Myocyte (in vitro differentiated cells): ENCODE results near the gene ERICH6. TPM values are rescaled to one million over a fixed set of nuclear protein-coding genes. Genes with fewer than 3 reads are reported as not detected.

Experiments
- DNase-seq: peaks from one replicate; pipeline ENCODE4 v3.0.0-alpha.2; 2012; ENCODE audit warnings: low read depth
- total RNA-seq: library from RNA; depleted of rRNA; stranded (reverse); fragments of >200 nt; gene quantifications from 2 replicates; pipeline ENCODE4 v1.2.3, GENCODE V29; 2014

Gene ERICH6
- total RNA-seq, 1 donor from 2014 or later, result not detected

DNA sequence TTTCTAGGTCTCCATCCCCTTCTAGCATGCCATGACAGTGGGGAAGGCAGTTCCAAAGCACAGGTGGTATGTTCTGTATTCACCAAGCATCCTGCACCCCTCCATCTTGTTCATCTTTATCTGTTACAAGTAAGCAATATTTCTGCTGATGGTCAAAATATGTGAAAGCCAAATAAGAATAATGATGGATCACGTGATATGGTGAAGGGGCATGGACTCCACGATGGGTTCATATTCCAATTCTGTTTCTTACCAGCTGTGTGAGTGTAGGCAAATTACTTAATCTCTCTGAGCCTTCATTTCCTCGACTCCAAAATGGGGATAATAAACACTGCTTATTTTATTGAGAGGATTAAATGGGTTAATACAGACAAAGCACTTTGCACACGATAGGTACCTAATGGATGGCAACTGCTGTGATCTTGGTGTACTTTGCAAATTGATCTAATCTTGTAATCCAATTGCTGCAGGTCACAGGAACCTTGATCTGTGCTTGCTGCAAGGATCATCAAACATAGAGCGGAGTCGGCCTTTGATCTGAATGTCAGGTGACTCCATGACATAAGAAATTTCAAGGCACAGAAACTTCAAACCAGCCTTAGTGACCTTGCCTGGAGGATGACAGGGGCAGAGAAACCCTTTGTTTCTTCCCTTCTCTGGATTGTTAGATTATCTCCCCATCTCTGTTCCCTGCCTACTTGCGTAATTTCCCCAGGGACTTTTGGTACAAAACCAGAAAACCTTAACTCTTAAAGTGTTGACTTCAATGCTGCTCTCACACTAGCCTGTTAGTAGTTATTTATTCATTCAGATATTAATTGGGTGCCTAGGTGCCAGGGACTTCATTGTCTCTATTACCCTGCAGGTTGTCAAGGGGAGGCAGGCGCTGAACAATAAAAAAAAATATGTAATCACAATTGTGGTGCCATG, 33.4 kb upstream of the ERICH6 start:
- no peak for DNase-seq

DNA sequence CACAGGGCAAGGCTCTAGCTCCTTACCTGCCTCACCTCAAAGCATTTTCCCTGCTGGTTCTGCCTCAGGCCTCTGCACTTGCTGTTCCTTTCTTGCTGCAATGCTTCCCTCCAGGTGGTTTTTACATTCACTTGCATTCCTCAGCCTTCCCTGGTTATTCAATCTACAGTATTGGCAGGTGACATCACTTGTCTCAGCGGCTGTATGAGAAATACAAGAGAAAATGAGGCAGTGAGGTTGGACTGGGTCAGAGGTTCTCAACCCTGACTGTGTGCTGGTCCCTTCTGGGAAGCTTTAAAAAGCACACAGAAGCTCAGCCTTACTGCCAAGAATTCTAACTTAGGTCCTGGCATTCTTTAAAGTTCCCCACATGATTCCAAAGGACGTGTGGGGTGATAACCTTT, 32.6 kb upstream of the ERICH6 start:
- DNase-seq, result no peak

DNA sequence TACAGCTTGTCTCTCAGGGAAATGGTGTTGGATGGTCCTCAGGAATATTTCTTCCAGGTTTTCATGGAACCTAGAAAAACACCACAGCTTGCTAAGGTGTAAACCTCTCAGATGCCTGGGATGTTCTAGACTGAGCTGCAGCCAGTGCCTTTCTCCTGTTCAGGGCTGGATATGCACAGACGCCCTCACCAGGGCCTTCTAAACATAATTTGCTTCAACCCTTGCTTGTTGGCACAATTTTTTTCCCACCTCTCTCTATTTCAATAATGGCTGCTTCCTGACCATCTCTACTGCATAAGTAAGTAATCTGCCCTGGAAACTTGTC, 31.0 kb upstream of the ERICH6 start:
- DNase-seq, result no peak

DNA sequence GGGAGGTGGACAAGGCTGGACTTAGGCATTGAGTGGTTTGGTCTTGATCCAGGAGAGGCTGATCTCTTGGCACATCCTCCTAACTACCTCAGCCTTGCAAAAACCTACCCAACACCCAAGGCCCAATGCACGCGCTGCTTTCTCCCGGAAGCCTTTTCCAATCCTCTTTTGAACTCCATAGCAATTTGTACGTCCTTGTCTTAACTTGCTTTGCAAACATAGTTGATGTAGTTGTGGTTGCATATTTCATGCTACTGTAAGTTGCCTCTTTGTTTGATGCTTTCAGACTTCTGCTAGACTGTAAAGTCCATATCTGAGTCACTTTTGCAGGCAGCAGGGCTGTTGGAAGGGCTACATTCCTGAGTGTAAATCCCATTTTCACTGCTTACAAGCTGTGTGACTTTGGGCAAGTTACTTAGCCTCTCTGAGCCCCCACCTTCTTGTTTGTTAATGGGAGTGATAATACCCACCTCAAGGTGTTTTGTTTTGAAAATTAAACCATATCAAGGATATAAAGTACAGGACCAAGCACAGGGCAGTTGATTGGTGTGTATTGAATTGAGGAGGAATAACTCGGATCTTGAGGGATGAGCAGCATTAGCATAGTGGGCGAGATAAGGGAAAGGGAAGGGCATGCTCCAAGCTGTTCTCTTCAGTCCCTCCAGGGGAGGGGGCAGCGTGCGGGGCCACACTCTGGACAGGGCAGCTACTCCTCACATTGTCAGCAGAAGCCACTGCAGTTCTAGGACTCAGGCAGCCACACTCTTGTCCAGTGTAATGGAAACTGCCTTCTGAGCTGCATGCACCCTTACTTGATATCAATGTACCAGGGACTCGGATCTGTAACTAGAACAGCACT, 30.4 kb upstream of the ERICH6 start:
- no peak for DNase-seq

DNA sequence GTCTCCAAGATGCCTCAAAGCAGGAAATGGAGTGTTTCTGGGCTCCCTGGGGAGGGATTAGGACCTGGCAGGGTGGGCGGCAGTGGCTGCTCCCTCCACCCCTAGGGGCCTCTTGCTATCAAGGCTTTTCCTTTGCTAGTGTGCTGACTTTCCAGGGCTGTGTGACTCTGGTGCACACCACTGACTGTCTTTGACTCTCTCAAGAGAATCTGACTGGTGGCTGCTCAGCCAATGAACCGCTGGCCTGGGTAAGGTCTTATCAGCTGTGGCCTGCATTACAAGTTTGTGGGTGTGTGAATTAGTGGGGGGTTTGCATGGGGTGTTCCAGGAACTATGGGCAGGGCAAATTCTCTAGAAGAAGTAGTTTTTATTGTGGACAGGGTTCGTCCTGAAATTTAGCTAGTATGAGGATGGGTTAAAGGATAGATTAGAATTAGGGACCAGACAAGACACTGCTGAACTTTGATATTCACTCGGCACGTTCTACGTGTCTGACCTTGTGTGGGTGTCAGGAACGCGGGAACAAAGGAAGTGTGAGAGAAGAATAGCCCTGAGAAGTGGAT, 29.7 kb upstream of the ERICH6 start:
- no peak for DNase-seq

DNA sequence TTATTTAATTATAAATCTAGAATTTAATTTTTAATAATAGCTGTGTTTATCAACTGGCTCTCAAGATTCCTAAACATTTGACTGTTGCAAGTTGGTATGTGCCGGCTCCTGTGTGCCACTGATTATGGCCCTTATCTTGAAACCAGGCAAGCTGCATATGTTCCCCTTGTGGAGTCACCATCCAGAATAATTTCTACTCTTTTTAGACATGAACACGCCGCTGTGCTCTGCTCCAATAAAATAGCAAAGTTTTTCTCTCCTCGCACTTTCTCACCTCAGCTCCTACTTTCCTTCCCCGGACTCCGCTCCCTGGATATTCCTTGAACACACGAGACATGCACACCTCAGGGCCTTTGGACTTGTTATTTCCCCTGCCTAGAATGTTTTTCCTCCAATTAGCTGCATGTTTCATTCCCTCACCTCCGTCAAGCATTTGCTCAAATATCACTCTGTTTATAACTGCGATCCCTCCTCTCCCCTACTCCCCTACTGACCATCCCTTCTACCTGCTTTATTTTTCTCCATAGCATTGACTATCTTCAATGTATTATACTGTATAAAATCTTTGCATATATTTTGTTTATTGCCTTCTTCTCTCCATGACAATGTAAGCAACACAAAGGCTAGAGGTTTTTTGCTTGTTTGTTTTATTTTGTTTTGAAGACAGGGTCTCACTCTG, 26.1 kb upstream of the ERICH6 start:
- DNase-seq, result no peak

DNA sequence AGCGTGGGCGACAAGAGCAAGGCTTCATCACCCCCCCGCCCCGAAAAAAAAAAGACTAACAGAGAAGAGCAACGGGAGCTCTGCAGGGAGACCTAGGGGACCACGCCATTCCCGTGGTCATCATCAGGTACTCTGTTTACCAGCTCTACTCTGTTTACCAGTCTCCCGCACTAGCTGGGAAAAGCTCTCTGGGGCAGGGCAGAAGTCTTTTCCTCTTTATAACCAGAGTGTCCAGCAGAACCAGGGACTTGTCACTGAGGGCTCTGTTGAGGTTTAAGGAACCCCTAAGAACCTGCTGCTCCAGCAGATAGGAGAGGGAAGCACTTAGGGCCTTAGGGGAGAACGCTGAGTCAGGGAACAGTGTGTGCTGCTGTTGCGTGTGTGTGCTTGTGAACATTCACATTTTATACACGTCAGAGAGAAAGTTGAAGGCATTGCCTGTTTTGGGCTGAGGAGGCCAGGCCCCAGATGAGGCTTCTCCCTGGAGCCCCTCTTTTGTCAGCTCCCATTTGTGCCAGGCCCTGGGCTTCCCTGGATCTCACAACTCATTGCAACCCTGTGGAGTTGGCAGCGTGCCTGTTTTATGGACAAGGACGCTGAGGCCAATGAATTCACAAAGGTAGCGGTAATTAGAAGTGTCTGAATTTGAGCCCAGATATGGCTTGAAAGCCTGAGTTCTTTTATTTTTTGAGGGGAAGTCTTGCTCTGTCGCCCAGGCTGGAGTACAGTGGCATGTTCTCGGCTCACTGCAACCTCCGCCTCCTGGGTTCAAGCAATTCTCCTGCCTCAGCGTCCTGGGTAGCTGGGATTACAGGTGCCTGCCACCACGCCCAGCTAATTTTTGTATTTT, 24.2 kb upstream of the ERICH6 start:
- no peak for DNase-seq

DNA sequence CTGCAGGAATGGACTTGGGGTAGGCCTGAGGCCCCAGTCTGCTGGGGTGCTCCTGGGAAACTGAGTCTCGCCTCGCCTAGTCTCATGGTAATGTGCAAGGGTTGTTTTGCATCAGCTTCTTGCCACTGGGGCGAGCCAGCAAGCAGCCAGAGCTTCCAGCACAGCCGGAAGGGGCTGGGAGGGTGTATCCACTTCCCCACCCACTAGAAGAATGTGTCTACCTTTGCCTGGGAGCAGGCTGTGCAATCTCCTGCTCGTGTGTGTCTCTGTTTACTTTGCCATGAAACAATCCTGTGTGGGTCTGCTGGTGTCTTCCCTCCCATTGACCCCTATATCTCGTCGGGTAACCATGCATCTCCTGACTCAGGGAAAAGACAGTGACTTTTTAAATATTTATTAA, 21.8 kb upstream of the ERICH6 start:
- no peak for DNase-seq

DNA sequence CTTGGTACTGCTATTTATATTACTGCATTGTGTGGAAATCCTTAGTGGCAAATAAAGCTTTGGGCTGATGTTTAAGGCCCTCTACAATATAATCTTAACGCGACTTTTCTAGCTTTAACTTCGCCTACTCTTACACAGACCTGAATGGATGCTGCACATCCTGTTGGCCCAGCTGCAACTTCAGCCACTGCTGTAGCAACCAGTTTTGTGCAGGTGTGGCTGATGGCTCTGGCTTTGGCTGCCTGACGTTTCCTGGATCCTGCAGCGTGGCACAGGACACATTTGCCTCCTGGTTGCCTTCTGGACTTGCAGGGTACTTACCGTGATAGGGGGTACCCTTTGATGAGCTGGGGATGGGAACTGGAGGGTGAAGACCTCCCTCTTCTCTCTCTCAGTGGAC, 20.2 kb upstream of the ERICH6 start:
- no peak for DNase-seq

DNA sequence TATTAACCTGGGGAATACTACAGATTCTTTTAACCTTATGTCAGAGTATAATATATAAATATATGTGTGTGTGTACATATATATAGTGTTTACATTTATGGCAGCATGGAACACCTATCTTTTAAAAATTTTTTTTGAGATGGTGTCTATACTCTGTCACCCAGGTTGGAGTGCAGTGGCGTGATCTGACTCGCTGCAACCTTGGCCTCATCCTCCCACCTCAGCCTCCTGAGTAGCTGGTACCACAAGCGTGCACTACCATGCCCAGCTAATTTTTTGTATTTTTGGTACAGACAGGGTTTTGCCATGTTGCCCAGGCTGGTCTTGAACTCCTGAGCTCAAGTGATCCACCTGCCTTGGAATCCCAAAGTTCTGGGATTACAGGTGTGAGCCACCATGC, 18.5 kb upstream of the ERICH6 start:
- no peak for DNase-seq

DNA sequence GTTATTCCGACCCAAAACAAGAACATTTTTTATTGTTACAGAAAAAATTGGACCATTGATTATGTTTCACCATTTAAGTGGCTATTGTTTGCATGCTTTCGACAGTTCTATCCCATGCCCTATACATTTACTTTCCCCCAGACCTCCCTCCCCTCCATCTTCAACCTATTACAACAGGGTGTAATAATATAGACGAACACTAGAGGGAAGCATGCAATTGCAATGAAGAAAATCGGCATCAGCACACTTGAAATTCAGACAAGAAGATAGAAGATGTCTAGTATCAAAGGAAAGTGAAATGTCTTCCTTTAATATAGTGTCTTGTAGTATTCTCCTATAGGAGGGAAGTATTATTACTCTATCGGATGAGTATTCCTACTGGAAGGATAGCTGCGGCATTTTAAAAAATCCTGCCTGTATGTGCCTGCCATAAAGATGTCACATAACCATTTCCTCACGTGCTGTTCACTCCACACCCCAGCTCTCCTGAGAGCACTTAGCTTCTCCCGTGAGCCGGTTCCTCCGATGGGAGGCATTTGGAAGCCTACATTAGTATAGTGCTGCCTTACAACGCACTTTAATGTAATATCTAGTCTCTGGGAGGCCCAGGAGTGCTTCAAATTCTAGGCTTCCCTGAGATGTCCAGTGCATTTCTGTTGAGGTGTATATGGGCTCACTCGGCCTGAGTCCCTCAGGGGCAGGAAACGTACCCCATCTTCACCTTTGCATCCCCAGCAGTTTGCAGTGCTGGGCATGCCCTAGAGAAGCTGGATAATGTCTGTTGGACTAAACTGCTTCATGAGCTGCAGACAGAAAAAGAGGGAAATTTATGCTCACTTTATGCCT, 17.8 kb upstream of the ERICH6 start:
- peak; percentile 65 for DNase-seq

DNA sequence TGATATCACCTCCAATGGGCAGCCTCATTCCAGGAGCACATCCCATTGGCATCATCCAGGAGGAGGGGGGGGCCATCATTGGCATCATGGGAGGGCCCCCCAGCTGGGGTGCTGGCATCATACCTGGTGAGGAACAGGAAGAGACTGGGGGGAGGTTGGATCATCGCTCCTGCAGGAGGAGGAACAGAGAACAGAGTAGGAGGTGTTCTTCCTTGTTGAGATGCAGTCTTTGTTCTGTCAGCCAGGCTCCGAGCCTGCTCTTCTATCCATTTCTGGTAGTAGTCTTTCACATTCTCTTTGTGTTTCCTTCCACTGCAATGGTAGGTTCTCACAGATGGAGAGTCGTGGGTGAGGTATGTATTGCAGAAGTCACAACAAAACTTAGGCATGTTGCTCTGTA, 16.7 kb upstream of the ERICH6 start:
- DNase-seq, result no peak

DNA sequence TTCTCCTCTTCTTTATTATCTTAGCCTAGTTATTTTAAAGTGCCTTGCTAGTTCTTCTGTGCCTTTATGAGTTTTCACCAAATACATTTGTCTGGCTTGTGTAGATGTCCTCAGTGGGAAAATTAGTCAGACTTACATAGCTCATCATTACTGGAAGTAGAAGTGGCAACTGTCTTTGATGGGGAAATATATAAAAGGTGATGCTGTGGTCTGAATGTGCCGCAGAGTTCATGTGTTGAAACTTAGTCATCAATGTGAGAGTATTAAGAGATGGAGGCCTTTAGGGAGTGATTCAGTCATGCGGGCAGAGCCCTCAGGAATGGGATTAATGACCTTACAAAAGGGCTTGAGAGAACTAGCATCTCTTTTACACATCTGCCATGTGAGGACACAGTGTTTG, 6.4 kb upstream of the ERICH6 start:
- DNase-seq, result no peak

DNA sequence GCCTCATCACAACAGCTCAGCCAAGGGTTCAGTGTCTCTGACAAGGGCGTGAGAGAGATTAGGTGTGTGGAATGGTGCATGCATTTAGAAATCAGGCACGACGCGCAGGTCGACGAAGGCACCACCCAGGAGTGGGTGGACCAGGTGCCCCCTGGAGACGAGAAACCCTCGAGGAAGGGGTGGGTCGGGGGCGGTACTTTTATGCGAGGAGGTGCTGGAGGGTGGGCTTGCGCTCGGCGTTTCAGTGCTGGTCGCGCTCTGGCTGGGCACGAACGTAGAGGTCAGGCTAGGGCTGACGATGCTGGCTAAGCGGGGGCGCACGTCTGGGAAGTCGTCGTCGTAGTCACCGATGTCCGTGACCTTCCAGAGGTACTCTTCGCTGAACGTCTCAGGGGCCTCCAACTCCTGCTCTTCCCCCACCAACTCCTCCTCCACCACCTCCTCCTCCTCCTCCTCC, 393 bp downstream of the ERICH6 start:
- DNase-seq, result no peak

DNA sequence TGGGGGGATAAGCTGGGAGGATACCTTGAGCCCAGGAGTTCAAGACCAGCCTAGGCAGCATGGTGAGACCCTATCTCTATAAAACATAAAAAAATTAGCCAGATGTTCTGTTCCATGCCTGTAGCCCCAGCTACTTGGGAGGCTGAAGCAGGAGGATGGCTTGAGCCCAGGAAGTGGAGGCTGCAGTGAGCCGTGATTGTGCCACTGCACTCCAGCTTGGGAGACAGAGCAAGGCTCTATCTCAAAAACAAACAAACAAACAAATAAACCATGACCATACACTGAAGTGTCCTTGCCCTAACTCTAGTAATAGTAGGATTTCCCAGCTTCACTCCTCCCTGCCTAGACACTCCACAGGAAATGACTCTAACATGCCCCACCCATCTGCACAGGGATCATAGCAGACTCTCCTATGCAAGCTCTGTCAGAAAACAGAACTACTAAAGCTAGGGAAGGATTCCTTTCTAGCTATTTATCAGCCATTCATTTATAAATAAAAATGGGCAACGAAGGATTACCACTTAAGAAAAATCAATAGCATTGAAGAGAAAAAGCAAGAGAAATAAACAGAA, 4.6 kb downstream of the ERICH6 start:
- DNase-seq, result peak; percentile 8

DNA sequence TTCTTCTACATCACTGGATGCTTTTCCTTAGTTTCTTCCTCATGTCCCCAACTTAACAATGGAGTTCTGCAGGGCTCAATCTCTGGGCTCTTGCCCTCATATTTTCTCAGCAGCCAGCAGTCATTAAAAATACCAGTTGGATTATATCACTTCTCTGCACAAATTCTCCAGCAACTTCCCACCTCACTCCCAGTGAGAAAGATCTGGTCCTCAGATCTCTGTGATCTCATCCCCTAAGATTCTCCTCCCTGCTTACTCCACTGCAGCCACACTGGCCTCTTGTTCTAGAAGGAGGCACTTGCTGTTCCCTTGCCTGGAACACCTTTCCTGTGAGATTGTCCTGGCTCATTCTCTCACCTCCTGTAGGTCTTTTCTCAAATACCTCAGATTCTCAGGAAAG, 6.1 kb downstream of the ERICH6 start:
- DNase-seq, result no peak

DNA sequence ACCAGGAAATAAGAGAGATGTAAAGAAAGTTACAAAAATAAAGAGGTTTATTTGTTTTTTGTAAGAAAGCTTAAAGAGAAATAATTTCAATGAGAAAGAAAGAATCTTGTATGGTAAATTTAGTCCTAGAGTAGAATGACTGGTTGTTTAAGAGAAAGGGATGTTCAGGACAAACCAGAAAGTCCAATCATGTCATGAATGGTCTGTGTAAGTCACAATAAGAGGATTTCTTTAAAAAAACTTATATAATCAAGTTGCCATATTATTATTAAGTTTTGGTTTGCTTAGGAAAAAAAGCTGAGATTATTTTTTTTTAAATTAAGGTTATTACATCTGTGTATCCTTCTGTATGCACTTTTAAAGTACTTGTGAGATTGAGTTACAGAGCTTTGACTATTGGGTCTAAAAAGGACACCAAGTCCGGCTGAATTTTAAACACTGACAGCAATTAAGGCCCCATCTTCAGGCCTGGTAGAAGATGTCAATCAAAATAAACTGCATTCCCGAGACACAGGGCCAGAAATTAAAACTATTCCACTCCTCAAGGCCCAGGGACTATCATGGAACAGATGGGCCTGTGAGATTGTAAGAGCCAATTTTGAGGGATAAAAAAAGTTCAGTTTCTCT, 12.2 kb downstream of the ERICH6 start:
- DNase-seq, result no peak

DNA sequence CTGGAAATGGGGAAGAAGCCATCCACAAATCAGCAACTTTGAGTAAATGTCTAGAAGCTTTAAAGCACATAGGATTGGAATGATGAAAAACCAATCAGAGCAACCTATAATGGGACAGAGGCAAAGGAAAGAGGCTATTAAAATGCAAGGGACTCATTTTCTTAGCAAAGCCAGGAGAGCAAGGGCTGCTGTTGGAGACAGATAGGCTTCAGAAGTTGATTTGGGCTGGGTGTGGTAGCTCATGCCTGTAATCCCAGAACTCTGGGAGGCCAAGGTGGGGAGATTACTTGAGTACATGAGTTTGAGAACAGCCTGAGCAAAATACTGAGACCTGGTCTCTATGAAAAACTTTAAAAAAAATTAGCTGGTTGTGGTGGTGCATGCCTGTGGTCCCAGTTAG, 16.1 kb downstream of the ERICH6 start:
- no peak for DNase-seq

DNA sequence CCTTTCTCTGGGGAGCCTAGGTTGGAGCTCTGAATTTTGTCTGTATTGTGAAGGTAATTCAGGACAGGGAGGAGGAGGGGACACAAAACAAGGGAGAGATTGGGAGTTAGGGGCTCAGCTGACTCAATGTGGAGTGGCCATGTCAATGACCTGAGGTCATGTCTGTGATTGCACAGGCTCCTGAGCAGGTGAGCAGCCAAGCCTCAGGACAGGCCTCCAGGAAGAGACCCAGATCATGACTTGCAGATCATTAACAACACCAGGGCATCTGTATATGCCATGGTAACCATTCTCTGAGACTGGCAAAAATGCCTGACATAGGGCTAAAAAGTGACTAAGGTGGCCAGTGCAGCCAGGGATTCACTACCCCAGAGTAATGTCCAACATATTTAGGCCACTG, 20.9 kb downstream of the ERICH6 start:
- no peak for DNase-seq
